Stimulated activated CD8-positive, alpha-beta memory T cell treated with anti-CD3 and anti-CD28 coated beads, Interleukin-15, amount 100 ng/mL, for 48 hours (primary cell): ENCODE measurements around the gene CHTOP.

Experiments used
- DNase-seq, 2 donors: peaks; one replicate each; pipeline ENCODE4 v3.0.0-alpha.2; 2020; ENCODE audit warnings: low read depth in 2 of 2

Gene CHTOP

DNA sequence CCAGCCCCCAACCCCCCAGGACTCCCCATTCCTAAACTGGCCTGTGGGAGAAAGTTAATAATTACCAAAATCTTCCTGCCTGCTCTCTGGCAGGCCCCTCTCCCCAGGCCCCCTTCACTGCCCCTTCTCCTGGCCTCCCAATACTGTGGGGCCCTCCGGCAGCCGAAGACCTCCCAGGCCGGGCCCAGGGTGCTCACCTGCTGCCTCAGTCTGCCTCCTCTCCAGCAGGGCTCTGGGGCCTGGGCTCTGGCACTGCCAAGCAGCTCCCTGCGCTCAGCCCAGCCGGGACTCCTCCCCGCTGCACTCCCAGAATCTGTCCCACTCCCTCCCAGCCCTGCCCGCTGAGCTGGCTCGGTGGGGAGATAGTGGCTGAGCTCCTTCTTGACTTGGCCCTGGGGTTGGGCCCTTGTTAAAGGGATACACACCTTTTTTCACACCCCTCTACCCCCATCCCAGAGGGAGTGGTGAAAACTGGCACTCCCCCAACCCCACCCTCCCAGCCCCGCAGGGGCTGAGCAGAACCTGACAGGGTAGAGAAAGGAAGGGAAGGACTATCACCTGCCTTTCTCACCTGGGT is 21.0 kb upstream of the CHTOP start, which contains the start of gene S100A16:
Gene S100A16, minus strand, starts transcription at position 383 of the 577 bp plus-strand sequence. CDS start 4,986 bp downstream, outside the sequence.
- no peak for DNase-seq

DNA sequence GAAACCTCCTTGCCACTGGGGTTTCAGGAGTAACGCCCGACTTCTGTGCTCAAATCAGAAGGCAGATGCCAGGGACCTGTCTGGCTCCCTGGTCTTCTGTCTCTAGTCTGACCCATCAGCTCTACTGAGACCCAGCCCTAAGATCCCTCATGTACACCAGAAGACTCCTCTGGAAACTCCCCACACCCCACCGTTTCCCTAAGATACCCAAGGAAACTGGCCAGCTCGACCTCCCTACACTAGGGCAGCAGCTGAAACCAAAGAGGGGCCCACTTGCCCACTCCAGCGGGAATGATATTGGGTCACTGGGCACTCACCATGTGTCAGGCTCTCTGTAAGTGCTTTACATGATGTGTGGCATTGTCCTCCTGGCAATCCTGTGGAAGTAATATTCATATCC is 20.5 kb upstream of the CHTOP start:
- DNase-seq = no peak

DNA sequence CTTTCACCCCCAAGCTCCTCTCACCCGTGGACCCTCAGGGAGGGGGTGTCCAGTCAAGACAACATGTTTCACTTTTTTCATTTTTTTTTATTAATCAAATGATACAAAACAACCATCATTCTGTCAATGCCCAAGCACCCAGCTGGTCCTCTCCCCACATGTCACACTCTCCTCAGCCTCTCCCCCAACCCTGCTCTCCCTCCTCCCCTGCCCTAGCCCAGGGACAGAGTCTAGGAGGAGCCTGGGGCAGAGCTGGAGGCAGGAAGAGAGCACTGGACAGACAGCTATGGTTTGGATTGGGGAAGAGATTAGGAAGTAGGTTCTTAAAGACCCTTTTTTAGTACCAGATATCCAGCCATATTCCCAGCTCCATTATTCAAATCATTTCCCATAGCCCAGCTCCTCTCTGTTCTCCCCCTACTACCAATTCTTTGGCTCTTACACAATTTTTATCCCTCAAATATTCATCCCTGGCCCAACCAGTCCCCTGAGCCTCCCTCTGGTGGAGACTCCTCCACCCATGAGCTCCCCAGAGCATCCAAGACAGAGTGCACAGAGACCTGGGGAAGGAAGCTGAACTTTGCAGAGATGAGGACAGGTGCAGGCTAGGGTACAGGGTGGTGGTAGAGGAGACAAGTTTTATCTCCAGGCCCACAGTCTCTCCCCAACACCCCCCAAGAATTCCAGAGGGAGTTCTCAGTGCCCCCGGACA is 19.5 kb upstream of the CHTOP start:
- no peak for DNase-seq

DNA sequence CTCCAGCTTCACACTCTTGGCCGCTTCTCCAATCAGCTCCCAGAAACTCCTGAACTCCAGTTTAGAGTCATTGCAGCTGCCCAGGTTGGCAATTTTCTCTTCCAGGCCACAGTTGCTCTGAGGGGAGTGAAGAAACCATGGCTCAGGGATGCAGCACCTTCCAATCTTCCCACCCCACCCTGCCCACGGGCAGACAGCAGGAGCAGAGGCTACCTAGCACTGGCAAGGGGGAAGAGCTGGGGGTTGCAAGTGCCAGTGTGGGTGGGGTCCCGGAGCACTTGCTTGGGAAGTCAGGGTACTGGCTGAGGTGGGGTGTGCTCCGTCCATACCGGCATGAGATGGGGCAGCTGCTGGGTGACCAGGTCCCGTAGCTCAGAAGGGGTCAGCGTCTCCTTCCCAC is 19.0 kb upstream of the CHTOP start:
- DNase-seq = no peak

DNA sequence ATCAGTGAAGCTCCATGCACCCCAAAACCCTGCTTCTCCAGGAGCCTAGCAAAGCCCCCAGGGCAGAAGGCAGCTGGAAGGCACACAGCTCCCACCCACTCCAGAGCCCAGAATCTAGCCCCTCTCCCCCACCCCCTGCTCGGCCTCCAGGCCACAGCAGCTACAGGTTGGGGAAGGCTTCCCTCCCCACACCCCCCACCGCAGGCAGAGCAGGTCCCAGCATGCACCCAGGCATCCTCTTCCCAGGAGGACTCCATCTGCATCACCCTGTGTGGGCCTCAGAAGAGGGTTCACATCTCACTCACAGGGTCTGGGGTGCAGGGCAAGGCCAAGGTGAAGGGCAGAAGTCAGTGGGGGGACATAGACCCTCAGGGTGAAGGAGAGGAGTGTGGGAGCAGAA is 18.5 kb upstream of the CHTOP start:
- DNase-seq = no peak

DNA sequence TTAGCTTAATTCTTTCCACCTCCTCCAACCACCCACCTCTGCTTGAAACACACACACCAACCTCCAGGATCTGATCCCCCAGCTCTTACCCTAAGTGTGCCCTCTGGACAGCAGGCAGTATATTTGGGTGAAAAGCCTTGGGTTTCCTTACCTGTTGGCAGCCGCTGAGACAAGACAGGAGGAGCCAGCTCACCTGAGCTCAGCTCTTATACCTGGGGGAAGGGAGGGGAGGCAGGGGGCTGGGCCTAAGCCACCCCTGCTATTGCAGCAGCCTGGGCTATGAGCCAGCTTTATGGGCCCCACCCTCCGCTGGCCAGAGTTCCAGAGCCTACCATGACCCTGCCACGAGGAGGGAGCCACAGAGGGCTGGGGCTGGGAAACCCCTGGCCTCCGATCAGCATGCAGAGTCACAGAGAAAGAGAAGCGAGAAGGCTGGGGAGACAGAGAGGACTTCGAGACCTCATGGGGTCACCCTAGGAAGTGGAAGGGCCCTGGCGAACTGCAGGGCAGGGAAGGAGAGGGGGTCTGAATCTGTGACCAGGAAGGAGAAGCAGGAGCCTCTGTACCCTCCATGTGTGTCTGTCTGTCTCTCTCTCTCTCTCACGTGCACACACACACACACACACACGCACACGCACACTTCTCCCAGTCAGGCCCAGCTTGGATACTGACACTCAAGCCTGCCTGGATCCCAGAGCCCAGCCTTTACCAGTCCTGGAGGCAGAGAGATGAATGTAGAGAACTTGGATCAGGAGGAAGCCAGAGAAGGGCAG is 17.5 kb upstream of the CHTOP start, which contains the start of gene S100A14:
Gene S100A14, minus strand, starts transcription at position 182 of the 773 bp plus-strand sequence. CDS start 467 bp downstream, outside the sequence.
- DNase-seq = no peak

DNA sequence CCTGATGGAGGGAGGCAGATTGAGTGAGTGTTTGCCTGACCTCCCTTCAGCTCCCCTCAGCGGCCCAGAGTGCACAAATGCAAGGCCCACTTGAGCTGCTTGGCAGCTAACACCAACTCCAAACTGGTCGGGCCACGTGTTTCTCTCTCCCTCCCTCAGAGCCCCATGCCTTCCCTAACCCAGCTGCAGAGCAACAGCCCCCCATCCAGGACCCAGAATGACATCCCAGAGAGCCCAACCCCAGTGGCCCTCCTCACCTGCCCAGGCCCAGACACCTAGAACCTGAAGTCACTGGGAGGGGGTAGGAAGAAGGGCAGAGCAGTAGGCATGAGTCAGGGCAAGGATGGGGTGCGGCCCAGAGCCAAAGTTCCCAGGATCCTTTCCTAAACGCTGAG is 17.0 kb upstream of the CHTOP start:
- no peak for DNase-seq

DNA sequence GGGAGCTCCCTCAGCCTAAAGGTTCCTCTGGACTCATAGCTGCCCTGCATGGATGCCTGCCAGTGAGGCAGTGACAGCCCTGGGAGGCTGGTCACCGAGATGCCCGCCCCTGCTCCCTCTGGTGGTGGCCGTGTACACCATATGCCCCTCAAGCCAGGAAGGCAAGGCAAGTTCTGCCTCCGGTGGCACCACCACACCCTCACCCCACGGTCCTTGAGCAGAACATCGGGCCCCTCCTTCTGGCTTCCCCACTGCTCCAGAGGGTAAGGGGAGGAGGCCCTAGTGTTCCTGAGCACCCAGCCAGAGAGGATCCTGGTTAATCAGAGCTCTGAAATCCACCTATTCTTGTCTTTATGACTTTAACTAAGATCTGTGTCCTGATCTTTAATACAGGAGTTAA is 16.2 kb upstream of the CHTOP start:
- DNase-seq = peak in 1 of 2 donors; percentile 68

DNA sequence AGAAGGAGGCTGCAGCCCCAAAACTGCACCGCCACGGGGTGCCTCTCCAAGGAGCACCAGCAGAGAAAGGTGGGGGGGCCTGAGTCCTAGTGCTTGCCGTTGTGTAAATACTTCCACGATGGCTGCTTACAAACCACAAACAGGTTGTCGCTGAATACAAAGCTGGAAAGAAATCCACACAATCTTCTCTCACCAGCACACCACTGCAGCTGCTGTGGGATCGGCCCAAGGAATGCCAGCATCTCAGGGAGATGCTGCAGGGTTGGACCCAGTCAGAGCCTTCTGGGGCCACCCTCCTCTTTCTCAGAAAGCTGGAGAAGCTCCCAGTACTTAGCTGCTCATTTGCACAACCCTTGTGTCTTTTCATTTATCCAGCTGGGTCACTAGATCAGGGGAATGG is 14.7 kb upstream of the CHTOP start:
- DNase-seq = no peak

DNA sequence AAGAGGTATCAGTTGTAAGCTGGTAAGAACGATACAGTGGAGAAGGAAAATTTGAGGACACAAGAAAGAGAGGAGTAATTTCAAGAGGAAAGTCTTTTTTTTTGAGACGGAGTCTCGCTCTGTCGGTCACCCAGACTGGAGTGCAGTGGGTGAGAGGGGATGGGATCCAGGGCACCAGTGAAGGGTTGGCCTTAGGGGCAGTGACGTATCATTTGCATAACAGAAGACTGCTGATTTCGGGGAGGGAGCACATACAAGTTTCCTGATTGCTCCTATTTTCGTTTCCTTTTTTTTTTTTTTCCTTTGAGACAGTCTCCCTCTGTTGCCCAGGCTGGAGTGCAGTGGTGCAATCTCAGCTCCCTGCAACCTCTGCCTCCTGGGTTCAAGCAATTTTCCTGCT is 10.8 kb upstream of the CHTOP start:
- no peak for DNase-seq

DNA sequence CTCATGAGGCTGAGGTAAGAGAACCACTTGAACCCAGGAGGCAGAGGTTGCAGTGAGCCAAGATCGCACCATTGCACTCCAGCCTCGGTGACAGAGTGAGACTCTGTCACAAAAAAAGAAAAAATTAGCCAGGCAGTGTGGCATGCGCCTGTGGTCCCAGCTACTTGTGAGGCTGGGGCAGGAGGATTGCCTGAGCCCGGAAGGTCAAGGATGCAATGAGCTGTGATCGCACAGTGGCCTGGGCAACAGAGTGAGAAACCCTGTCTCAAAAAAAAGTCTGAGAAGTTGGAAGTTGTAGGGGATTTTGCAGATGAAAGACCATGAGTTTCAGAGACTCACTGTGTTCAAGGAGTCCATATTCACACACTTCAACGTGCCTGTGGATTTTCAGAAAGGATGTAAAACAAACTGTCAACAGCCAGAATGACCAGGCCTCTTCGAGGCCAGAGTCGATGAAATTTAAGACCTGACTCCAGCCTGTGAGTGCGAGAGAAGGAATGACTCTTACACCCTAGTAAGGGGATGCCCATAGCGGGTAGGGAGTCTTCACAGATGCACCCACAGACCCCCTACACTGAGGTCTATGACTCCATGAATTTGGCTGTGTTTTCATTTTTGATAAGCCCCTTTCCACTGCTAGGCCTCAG is 8.8 kb upstream of the CHTOP start:
- no peak for DNase-seq

DNA sequence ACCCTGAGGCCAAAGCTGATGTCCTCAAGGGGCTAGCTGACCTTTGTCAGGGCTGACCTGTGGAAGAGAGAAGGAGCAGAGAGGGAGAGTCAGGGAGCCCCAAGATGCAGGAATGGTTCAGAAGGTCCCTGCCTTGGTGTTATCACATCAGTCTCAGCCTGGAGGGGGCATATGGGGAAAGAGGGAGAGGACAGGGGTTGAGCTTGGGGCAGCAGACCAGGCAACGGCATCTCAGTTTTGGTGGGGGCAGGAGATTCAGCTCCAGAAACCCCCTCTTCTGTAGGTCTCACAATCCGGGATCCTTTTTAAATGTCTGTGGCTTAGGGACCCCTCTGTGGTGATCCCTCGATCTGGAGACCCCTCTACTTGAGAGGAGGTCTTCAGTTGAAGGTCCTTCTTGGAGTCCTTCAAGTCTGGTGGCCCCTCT is 7.4 kb upstream of the CHTOP start:
- no peak for DNase-seq

DNA sequence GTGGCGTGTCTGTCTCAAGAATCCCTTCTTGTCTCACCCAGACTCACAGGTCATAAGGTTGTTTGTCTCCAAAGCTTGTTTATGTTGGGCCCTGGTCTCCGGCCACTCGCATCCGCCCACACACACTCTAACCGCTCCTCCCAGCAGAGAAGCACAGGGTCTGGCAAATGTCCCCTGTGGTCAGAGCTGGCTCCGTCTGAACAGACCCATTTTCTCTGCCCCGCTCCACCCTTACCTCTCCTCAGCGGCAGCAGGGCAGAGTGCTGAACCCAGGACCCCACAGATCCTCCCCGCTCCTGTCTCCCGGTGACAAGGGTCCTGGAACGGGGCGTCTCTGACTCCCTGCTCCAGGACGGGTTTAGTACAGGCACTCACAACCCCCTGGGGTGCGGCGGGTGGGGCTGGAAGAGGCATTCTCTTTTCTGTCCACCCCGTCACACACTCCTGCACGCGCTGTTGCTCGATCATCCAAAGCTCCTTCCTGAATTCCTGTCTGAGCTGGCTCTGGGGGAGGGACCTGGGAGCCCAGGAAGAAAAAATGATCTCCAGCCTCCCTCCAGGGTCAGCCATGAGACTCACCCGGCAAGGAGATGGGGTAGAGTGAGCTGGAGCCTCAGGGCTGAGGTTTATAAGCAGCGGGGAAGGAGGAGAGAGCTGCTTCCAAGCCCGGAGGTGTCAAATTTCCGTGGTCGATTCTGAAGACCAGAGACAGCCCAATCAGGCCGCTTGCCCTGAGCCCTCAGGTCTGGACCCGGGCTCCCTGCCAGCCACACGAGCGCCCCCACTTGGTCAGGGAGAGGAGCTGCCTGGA is 6.8 kb upstream of the CHTOP start, which contains the start of gene S100A13:
Gene S100A13, minus strand, starts transcription at position 602 of the 811 bp plus-strand sequence. CDS start 1,033 bp downstream, outside the sequence.
- no peak for DNase-seq

DNA sequence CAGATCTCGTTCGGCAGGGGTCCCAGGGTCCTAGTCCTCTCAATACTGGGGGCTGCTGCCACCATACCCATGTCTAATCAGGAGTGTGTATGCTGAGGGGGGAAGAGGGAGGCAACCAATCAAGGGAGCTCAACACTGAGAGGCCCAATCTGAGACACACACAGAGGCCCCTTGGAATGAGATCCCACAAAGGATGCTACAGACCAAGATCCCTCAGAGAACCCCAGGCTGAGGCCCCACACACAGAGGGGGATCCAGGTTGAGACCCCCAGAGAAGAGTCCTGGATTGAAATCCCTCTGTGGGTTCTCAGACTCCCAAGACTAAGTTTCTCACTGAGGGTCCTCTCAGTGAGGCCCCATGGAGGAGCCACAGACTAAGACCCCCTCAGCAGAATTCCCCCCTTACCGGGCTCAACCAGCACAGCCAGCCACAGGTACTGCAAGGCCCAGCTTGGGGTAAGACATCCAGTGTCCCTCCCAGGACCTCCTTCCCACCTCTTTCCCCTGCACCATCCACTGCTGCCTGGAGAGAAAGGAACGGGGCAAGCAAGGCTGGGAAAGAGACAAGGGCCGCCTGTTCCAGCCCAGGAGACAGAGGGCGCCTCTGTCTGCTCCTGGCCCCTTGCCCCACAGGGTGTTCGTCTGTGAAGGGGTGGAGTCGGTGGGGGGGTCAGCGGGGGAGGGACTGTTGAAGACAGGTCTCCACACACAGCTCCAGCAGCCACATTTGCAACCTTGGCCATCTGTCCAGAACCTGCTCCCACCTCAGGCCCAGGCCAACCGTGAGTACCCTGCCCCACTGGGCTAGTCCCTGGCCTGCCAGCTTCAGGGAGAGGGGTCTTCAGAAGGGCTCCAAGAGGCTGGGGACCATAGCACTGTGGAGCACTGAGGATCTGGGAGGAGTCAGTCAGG is 5.9 kb upstream of the CHTOP start, which contains the start of gene S100A1:
Gene S100A1, plus strand, starts transcription at position 720 of the 912 bp plus-strand sequence. CDS start 2,088 bp downstream, outside the sequence.
- no peak for DNase-seq

DNA sequence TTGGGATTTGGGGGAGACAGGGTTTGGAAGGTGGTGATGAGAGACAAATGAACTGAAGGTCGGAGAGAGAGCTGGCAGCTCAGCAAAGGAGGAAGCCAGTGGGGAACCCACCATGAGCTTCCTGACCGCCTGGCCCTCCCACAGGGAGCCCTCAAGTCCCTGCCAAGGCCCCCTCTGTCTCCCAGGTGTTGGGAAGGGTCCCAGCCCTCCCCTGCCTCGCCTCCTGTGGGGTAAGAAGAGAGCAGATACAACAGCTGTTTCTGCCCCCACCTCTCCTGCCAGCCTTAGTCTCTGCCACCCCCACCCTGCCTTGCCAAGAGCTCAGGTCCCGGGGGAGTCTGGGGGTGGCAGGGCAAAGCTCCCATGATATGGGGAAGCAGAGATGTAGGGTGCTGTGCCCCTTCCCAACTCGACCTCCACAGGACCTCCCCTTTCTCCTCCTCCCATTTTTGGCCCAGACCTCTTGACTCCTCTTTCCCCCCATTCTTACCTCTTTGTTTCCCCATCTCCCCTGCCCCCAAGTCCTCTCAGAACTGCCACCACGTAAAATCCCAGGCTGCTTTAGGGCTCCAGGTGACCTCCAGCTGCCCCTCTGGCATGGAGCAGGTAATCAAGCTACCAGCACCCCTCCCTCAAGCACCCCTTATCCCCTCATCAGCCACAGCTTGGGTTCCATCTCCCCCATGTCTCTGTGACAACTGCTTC is 5.1 kb upstream of the CHTOP start:
- DNase-seq = no peak

DNA sequence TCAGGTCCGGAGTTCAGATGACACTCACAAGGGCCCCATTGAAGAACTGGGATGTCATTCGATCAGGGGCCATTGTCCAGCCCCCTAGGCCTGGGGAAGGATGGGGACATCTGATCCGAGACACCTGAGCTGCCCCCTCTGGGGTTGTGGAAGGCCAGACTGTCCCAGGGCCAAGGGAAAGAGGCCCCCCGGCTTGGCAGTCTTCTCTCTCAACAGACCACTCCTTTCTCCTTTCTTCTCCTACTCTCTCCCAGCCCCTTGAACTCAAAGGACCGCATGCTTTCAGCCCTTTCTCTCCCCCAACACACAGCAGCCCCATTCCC is 4.6 kb upstream of the CHTOP start:
- no peak for DNase-seq

DNA sequence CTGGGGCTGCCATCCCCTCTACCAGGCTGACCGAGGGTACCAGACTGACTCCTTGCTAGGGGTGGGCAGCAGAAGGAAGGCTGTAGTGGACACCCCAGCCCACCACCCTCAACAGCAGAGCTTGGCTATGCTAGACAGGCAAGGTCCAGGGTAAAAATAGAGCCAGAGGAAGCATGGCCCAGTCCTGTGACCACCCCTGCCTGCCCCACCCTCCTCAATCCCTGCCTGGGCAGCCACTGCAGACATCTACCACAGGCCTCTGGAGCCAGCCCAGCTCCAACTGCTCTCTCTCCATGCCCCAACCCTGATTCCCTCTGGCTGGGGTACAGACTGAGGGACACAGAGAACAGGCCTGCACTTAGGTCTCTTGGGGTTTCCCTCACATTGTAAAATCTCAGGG is 3.9 kb upstream of the CHTOP start:
- DNase-seq = no peak

DNA sequence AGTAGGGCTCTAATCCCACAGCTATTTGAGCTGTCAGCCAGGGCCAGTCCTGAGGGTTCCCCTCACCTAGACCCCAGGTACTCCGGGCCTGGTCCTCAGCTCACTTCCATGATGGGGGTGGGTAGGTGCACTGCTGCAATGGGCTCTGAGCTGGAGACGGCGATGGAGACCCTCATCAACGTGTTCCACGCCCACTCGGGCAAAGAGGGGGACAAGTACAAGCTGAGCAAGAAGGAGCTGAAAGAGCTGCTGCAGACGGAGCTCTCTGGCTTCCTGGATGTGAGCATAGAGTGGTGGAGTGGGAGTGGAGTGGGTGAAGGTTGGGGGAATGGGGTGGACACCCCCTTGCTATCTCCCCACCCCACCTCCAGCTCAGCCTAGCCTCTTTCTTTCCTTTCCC is 3.5 kb upstream of the CHTOP start:
- DNase-seq = no peak
